Hepatocyte (in vitro differentiated cells): ENCODE measurements around the gene EPHB1. TPM values are rescaled to one million over a fixed set of nuclear protein-coding genes. Genes with fewer than 3 reads are reported as not detected.

Experiments
- DNase-seq: peaks from one replicate; pipeline ENCODE4 v3.0.0-alpha.2; 2016; ENCODE audit warnings: low spot score
- H2AFZ ChIP-seq: fragments of 200-600 bp; sonication (generic); 2 replicates; pipeline ENCODE4 v1.6.0; 2016; ENCODE audit warnings: antibody characterized with exemption, mild to moderate bottlenecking
- H3K27ac ChIP-seq: fragments of 200-600 bp; sonication (generic); 2 replicates; pipeline ENCODE4 v1.5.1; 2016; ENCODE audit warnings: mild to moderate bottlenecking
- H3K27me3 ChIP-seq: fragments of 200-600 bp; sonication (generic); 2 replicates; pipeline ENCODE4 v1.6.1; 2016
- H3K36me3 ChIP-seq: fragments of 200-600 bp; sonication (generic); replicated peaks from 2 replicates; pipeline ENCODE4 v1.5.1; 2016; ENCODE audit warnings: low read depth; ENCODE audit not compliant: insufficient read depth
- H3K4me1 ChIP-seq: fragments of 200-600 bp; sonication (generic); 2 replicates; pipeline ENCODE4 v1.5.1; 2016; ENCODE audit warnings: mild to moderate bottlenecking, moderate library complexity; ENCODE audit not compliant: insufficient read depth
- H3K4me2 ChIP-seq: fragments of 200-600 bp; sonication (generic); 2 replicates; pipeline ENCODE4 v1.6.0; 2016
- H3K4me3 ChIP-seq: fragments of 200-600 bp; sonication (generic); 2 replicates; pipeline ENCODE4 v1.5.1; 2016; ENCODE audit warnings: mild to moderate bottlenecking
- H3K79me2 ChIP-seq: fragments of 200-600 bp; sonication (generic); 2 replicates; pipeline ENCODE4 v1.6.0; 2017; ENCODE audit warnings: mild to moderate bottlenecking
- H3K9me2 ChIP-seq: fragments of 200-600 bp; sonication (generic); replicated peaks from 2 replicates; pipeline ENCODE4 v1.6.0; 2017; ENCODE audit warnings: mild to moderate bottlenecking; ENCODE audit not compliant: insufficient read depth
- H3K9me3 ChIP-seq: fragments of 200-600 bp; sonication (generic); 2 replicates; pipeline ENCODE4 v1.5.1; 2016; ENCODE audit warnings: low read depth, mild to moderate bottlenecking
- H4K20me1 ChIP-seq: fragments of 200-600 bp; sonication (generic); 2 replicates; pipeline ENCODE4 v1.6.0; 2016; ENCODE audit warnings: mild to moderate bottlenecking; ENCODE audit not compliant: insufficient read depth, poor library complexity, severe bottlenecking
- EZH2 ChIP-seq: fragments of 200-600 bp; sonication (generic); IDR thresholded peaks from 2 replicates; pipeline ENCODE4 v1.6.1; 2016; ENCODE audit warnings: antibody characterized with exemption, mild to moderate bottlenecking, borderline replicate concordance
- EZH2phosphoT487 ChIP-seq: fragments of 200-600 bp; sonication (generic); IDR thresholded peaks from one replicate; pipeline ENCODE4 v1.6.1; 2018; ENCODE audit warnings: antibody characterized with exemption, mild to moderate bottlenecking, low read depth, moderate library complexity; ENCODE audit not compliant: unreplicated experiment, severe bottlenecking
- WGBS: methylation state at CpG from one replicate; pipeline ENCODE4 v1.1.6; 2016; ENCODE audit warnings: low lambda C conversion rate; ENCODE audit errors: missing lambda C conversion rate; 5-methylcytosine and 5-hydroxymethylcytosine counted together
- polyA plus RNA-seq: library from polyadenylated mRNA; unstranded; fragments of >200 nt; fragmentation: Nextera tagmentation; extraction: Ambion mirVana; gene quantifications from 2 replicates; pipeline ENCODE4 v1.2.1, GENCODE V29; 2016
- total RNA-seq: library from RNA; depleted of rRNA; stranded (reverse); fragments of >200 nt; gene quantifications from 2 replicates; pipeline ENCODE4 v1.2.3, GENCODE V29; 2014
- TF ChIP-seq, protein P1 (sequence below): fragments of 200-600 bp; sonication (generic); IDR thresholded peaks from 2 replicates; pipeline ENCODE4 v1.5.1; 2016; ENCODE audit warnings: antibody characterized with exemption, mild to moderate bottlenecking; ENCODE audit not compliant: poor library complexity

Gene EPHB1
- total and polyA plus RNA-seq, 2 experiments from 2014 or later, result 3.3 to 5.6 TPM

DNA sequence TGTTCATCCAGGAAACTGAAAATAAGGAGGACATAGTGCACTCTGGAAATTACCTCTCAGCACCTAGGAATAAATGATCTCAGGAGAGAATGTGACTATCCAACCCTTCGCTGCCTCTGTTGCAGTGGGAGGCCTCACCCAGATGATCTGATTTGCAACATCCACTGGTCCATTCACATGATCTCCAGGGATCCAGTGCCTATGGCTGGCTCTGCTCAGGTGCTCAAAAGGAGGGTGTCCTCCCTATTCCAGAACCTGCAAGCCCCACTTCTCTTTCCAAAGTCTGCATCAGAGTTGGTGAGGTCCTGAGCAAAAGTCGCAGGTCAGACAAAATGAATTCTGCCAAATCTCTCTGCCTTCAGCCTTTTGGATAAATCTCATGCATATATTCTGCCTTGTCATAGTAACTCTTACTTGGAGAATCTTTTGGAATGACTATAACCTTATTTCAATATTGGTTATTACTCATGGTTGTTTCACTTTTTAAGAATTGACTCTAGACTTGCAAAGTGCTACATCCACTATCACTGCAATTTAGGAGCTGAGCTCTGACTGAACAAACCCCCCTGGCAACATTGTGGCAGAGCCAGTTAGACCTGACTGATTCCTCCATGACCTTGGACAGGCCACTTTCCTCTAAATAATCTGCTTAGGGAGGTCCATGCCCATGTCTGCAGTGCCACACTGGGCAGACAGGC, 295.1 kb downstream of the EPHB1 start:
- TF ChIP-seq, protein P1, sequence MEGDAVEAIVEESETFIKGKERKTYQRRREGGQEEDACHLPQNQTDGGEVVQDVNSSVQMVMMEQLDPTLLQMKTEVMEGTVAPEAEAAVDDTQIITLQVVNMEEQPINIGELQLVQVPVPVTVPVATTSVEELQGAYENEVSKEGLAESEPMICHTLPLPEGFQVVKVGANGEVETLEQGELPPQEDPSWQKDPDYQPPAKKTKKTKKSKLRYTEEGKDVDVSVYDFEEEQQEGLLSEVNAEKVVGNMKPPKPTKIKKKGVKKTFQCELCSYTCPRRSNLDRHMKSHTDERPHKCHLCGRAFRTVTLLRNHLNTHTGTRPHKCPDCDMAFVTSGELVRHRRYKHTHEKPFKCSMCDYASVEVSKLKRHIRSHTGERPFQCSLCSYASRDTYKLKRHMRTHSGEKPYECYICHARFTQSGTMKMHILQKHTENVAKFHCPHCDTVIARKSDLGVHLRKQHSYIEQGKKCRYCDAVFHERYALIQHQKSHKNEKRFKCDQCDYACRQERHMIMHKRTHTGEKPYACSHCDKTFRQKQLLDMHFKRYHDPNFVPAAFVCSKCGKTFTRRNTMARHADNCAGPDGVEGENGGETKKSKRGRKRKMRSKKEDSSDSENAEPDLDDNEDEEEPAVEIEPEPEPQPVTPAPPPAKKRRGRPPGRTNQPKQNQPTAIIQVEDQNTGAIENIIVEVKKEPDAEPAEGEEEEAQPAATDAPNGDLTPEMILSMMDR, result no peak
- no peak for TF ChIP-seq EZH2phosphoT487
- TF ChIP-seq EZH2, result no peak
- H3K4me3 ChIP-seq, result no peak overlapping the region
- WGBS, result 93% methylated on average over 2 of the region's 2 CpGs

DNA sequence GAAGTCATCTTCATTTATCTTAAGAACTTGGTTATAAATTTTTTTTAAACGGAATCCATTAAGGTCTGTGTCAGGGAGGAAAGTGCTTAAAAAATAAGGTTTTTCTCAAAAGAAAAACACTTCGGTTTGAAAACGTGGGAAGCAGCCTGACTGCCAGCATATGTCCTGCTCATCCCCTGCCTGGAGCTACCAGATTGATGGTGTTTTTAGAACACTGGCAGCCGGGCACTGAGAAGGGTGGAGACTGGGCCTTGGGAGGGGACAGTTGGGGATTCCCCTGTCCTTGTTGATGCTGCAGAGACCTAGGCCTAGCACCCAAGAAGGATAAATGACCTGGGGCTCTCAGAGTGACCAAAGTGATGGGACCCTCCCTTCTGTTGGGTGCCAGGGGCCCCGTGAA, 296.9 kb downstream of the EPHB1 start:
- no peak for TF ChIP-seq EZH2phosphoT487

More for the DNA sequence above, 295.1 kb downstream of the EPHB1 start:
- no peak overlapping the region for H2AFZ ChIP-seq
- no peak for DNase-seq
- H3K4me1 ChIP-seq, result no peaks in the 10 kb centered on the region
- no peak overlapping the region for H3K4me2 ChIP-seq
- no peaks in the 10 kb centered on the region for H3K27me3 ChIP-seq
- no peak overlapping the region for H3K27ac ChIP-seq
- no peaks in the 10 kb centered on the region for H3K79me2 ChIP-seq
- H3K9me2 ChIP-seq, result no peaks in the 10 kb centered on the region
- no peaks in the 10 kb centered on the region for H3K9me3 ChIP-seq
- H4K20me1 ChIP-seq, result no peaks in the 10 kb centered on the region
- no peaks in the 10 kb centered on the region for H3K36me3 ChIP-seq

DNA sequence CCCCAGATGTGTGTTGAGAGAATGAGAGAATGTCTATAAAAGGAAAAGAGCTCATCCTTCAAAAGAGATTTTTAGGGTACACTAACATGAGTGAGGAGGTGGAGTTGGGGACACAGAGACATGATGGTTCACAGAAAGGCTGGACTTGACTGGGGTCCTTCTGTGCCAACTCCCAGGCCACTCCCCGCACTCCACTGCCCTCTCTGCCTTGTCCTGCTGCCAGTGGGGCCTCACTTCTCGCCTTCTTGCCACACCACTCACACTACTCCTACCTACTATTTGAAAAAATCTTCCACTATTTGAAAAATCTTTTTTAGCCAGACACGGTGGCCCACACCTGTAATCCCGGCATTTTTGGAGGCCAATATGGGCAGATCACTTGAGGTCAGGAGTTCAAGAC, 298.1 kb downstream of the EPHB1 start:
- Histone ChIP-seq H3K27me3 (no peaks in the 10 kb centered on the region), H3K4me3 (no peak overlapping the region), H3K79me2 (no peaks in the 10 kb centered on the region), H3K4me2 (no peak overlapping the region), H3K27ac (no peak overlapping the region), H3K9me2 (no peaks in the 10 kb centered on the region), H2AFZ (no peak overlapping the region), H3K4me1 (no peaks in the 10 kb centered on the region), H3K36me3 (no peaks in the 10 kb centered on the region), H4K20me1 (no peaks in the 10 kb centered on the region), H3K9me3 (no peaks in the 10 kb centered on the region)
- 94% methylated on average over 4 of the region's 4 CpGs for WGBS
- DNase-seq, result no peak
- no peak for TF ChIP-seq EZH2phosphoT487

More for the DNA sequence above, 296.9 kb downstream of the EPHB1 start:
- H3K27me3 ChIP-seq, result no peaks in the 10 kb centered on the region
- H3K27ac ChIP-seq, result no peak overlapping the region
- no peaks in the 10 kb centered on the region for H3K9me2 ChIP-seq
- H3K9me3 ChIP-seq, result no peaks in the 10 kb centered on the region
- no peaks in the 10 kb centered on the region for H3K4me1 ChIP-seq
- no peak overlapping the region for H3K4me2 ChIP-seq
- H2AFZ ChIP-seq, result no peak overlapping the region
- H4K20me1 ChIP-seq, result no peaks in the 10 kb centered on the region
- H3K36me3 ChIP-seq, result no peaks in the 10 kb centered on the region
- H3K79me2 ChIP-seq, result no peaks in the 10 kb centered on the region
- no peak overlapping the region for H3K4me3 ChIP-seq
- DNase-seq, result no peak
- 85% methylated on average over 5 of the region's 5 CpGs for WGBS

DNA sequence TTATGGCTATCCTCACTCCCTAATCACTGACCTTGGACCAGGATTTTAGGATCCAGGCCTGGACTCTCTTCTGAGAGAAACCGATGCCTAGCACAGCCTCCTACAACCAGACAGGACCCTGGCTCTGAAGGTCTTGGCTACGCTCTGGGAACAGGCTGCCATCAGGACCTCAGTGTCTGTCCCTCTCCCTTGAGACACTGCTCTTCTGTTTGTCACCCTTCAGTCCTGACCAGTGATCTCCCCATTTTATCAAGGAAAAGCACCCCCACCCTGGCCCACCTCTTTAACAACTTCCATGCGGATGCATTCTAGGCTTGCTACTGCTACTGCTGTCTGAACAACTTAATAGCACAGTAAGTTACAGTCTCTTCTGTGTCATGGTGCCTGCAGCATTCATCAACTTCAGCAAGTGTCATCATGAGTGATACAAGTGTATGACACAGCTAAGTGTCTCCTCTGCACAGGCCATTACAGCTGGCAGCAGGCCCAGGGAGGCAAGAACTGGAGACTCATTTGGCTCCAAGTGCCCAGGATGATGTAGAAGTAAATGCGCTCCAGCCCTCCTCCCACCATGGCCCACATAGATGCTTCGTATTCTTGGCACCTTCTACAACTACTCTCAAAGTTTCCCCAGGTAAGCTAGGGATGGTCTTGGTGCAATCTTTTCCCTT, 302.4 kb downstream of the EPHB1 start:
- no peak for DNase-seq
- Histone ChIP-seq H3K79me2 (no peaks in the 10 kb centered on the region), H3K27me3 (no peaks in the 10 kb centered on the region), H3K4me2 (no peak overlapping the region), H3K27ac (no peak overlapping the region), H3K4me1 (no peaks in the 10 kb centered on the region), H4K20me1 (no peaks in the 10 kb centered on the region), H3K9me2 (no peaks in the 10 kb centered on the region), H2AFZ (no peak overlapping the region), H3K4me3 (no peak overlapping the region), H3K9me3 (no peaks in the 10 kb centered on the region), H3K36me3 (no peaks in the 10 kb centered on the region)
- TF ChIP-seq EZH2phosphoT487, result no peak
- TF ChIP-seq, protein P1, result no peak
- TF ChIP-seq EZH2, result no peak
- WGBS, result 85% methylated on average over 5 of the region's 5 CpGs
